Measurements from ENCODE around the gene UTP3.
"Not testable (repeated sequence)": the region's sequence is repeated elsewhere in the genome, so short reads cannot be mapped to it uniquely, and the experiment has no call there.

UTP3 gene

GRCh38 chr4:70725633-70726032 is 37.3 kb downstream of the UTP3 start:
- no peaks in the 10 kb centered on the region for H3K27me3 ChIP-seq (ENCODE audit: insufficient read depth, low read length, poor library complexity)
- ATAC-seq (ENCODE audit: insufficient read depth, low read depth), result no peak
- DNase-seq, result no peak
- H3K36me3 ChIP-seq (ENCODE audit: insufficient read depth, low read length), result peaks cover 17% of the 10 kb centered on the region; the same call in 1 of the 2 replicates
- peaks cover 62% of the 10 kb centered on the region for H3K4me1 ChIP-seq (ENCODE audit: insufficient read depth, low read length)
- peak overlapping the region; percentile 36 for H3K27ac ChIP-seq (ENCODE audit: low read length)
- TF ChIP-seq, protein P1, sequence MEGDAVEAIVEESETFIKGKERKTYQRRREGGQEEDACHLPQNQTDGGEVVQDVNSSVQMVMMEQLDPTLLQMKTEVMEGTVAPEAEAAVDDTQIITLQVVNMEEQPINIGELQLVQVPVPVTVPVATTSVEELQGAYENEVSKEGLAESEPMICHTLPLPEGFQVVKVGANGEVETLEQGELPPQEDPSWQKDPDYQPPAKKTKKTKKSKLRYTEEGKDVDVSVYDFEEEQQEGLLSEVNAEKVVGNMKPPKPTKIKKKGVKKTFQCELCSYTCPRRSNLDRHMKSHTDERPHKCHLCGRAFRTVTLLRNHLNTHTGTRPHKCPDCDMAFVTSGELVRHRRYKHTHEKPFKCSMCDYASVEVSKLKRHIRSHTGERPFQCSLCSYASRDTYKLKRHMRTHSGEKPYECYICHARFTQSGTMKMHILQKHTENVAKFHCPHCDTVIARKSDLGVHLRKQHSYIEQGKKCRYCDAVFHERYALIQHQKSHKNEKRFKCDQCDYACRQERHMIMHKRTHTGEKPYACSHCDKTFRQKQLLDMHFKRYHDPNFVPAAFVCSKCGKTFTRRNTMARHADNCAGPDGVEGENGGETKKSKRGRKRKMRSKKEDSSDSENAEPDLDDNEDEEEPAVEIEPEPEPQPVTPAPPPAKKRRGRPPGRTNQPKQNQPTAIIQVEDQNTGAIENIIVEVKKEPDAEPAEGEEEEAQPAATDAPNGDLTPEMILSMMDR (IDR thresholded peaks at IDR 0.05; ENCODE audit: borderline replicate concordance, extremely low read depth, low read length, poor library complexity, severe bottlenecking), result no peak
- no peak for TF ChIP-seq EZH2 (IDR thresholded peaks at IDR 0.05; ENCODE audit: borderline replicate concordance, low read depth, low read length, severe bottlenecking)
- no peak overlapping the region for H2AFZ ChIP-seq (ENCODE audit: low read depth, low read length)
- H3K9ac ChIP-seq (ENCODE audit: low read depth, low read length), result no peak overlapping the region
- H3K9me3 ChIP-seq (ENCODE audit: insufficient read depth, low read length, severe bottlenecking), result no peaks in the 10 kb centered on the region
- peaks cover 98% of the 10 kb centered on the region for H3K79me2 ChIP-seq (ENCODE audit: insufficient read depth, low read length)
- H4K20me1 ChIP-seq (ENCODE audit: insufficient read depth, low read length), result no peaks in the 10 kb centered on the region; the same call in 1 of the 2 replicates
- H3K4me2 ChIP-seq (ENCODE audit: insufficient read depth, low read length), result no peak overlapping the region
- no peak overlapping the region for H3K4me3 ChIP-seq (ENCODE audit: low read depth in 1 of 2, low read length in 2 of 2)

DNA sequence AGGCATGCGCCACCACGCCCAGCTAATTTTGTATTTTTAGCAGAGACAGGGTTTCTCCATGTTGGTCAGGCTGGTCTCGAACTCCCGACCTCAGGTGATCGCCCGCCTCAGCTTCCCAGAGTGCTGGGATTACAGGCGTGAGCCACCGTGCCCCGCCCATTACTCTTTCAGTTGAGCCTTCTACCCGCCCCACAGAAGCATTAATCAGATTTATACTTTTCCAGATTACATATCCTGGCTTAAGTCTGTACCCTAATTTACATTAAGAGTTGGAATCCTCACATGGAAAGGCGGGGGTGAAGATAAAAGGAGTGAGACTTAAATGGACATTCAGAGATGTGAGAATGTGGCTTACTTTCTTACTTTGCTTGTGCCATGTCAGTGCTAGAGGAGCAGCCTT is 38.2 kb downstream of the UTP3 start:
- H3K4me2 ChIP-seq (ENCODE audit: insufficient read depth, low read length); H2AFZ ChIP-seq (ENCODE audit: low read depth, low read length); H3K4me3 ChIP-seq (ENCODE audit: low read depth in 1 of 2, low read length in 2 of 2); H4K20me1 ChIP-seq (ENCODE audit: insufficient read depth, low read length); ATAC-seq (ENCODE audit: insufficient read depth, low read depth); H3K9ac ChIP-seq (ENCODE audit: low read depth, low read length); DNase-seq; H3K27me3 ChIP-seq (ENCODE audit: insufficient read depth, low read length, poor library complexity); H3K9me3 ChIP-seq (ENCODE audit: insufficient read depth, low read length, severe bottlenecking): not testable (repeated sequence)
- H3K36me3 ChIP-seq (ENCODE audit: insufficient read depth, low read length), result peaks cover 17% of the 10 kb centered on the region; the same call in 1 of the 2 replicates
- peaks cover 66% of the 10 kb centered on the region for H3K4me1 ChIP-seq (ENCODE audit: insufficient read depth, low read length)
- H3K27ac ChIP-seq (ENCODE audit: low read length), result peak overlapping the region; percentile 48; the same call in 1 of the 2 replicates
- peaks cover 98% of the 10 kb centered on the region for H3K79me2 ChIP-seq (ENCODE audit: insufficient read depth, low read length)

DNA sequence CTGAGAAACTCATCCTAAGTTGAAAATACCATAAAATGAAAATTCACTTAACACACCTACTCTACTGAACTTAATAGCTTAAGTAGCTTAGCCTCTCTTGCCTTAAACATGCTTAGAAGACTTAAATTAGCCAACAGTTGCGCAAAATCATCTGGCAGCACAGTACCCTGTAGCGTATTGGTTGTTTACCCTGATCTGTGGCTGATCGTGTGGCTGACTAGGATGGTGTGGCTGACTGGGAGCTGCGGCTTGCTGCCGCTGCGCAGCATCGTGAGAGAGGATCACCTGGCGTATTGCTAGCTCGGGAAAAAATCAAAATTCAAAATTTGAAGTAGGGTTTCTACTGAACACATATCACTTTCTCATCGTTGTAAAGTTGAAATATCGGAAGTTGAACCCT is 39.8 kb downstream of the UTP3 start:
- TF ChIP-seq EZH2 (IDR thresholded peaks at IDR 0.05; ENCODE audit: borderline replicate concordance, low read depth, low read length, severe bottlenecking), result no peak
- TF ChIP-seq, protein P1 (IDR thresholded peaks at IDR 0.05; ENCODE audit: borderline replicate concordance, extremely low read depth, low read length, poor library complexity, severe bottlenecking), result no peak
- peak; percentile 98 for ATAC-seq (ENCODE audit: insufficient read depth, low read depth)

DNA sequence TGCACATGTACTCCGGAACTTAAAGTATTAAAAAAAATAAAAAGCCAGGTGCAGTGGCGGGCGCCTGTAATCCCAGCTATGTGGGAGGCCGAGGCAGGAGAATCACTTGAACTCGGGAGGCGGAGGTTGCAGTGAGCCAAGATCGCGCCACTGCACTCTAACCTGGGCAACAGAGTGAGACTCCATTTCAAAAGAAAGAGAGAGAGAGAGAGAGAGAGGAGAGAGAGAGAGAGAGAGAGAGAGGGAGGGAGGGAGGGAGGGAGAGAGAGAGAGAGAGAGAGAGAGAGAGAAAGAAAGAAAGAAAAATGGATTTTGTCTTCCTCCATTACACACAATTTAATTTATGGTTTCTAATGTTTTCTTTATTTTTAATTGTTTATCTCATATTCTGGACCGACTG is 44.5 kb downstream of the UTP3 start:
- H3K4me2 ChIP-seq (ENCODE audit: insufficient read depth, low read length), result peak overlapping the region; percentile 70
- H3K9ac ChIP-seq (ENCODE audit: low read depth, low read length), result peak overlapping the region; percentile 75; the same call in 1 of the 2 replicates
- H3K9me3 ChIP-seq (ENCODE audit: insufficient read depth, low read length, severe bottlenecking); H4K20me1 ChIP-seq (ENCODE audit: insufficient read depth, low read length); H3K36me3 ChIP-seq (ENCODE audit: insufficient read depth, low read length); H2AFZ ChIP-seq (ENCODE audit: low read depth, low read length); H3K27me3 ChIP-seq (ENCODE audit: insufficient read depth, low read length, poor library complexity); ATAC-seq (ENCODE audit: insufficient read depth, low read depth): not testable (repeated sequence)
- peak overlapping the region; percentile 99 for H3K27ac ChIP-seq (ENCODE audit: low read length)
- H3K79me2 ChIP-seq (ENCODE audit: insufficient read depth, low read length), result peaks cover 77% of the 10 kb centered on the region
- H3K4me1 ChIP-seq (ENCODE audit: insufficient read depth, low read length), result peaks cover 81% of the 10 kb centered on the region
- peak overlapping the region in 1 of 2 experiments; percentile 57; a peak in 1 of 4 replicates for H3K4me3 ChIP-seq (ENCODE audit: low read depth in 1 of 2, low read length in 2 of 2)
- DNase-seq, result peak; percentile 44

More for the DNA sequence above, 39.8 kb downstream of the UTP3 start:
- Histone ChIP-seq H3K9me3 (ENCODE audit: insufficient read depth, low read length, severe bottlenecking) (no peaks in the 10 kb centered on the region), H3K4me1 (ENCODE audit: insufficient read depth, low read length) (peaks cover 66% of the 10 kb centered on the region), H3K4me2 (ENCODE audit: insufficient read depth, low read length) (peak overlapping the region; percentile 42), H3K27me3 (ENCODE audit: insufficient read depth, low read length, poor library complexity) (no peaks in the 10 kb centered on the region), H4K20me1 (ENCODE audit: insufficient read depth, low read length) (no peaks in the 10 kb centered on the region), H3K27ac (ENCODE audit: low read length) (peak overlapping the region; percentile 59), H3K9ac (ENCODE audit: low read depth, low read length) (peak overlapping the region; percentile 32), H2AFZ (ENCODE audit: low read depth, low read length) (no peak overlapping the region), H3K36me3 (ENCODE audit: insufficient read depth, low read length) (peaks cover 12% of the 10 kb centered on the region; the same call in 1 of the 2 replicates), H3K4me3 (ENCODE audit: low read depth in 1 of 2, low read length in 2 of 2) (peak overlapping the region in 1 of 2 experiments; percentile 19; a peak in 2 of 4 replicates), H3K79me2 (ENCODE audit: insufficient read depth, low read length) (peaks cover 97% of the 10 kb centered on the region)
- DNase-seq, result peak; percentile 80
